Epithelial cell of proximal tubule (primary cell): Measurements from ENCODE around the gene BMPR1A. TPM values are rescaled to one million over a fixed set of nuclear protein-coding genes. Genes with fewer than 3 reads are reported as not detected.

Experiments used
- DNase-seq: peaks from one replicate; pipeline ENCODE4 v3.0.0-alpha.2; 2011; ENCODE audit warnings: low read depth
- H3K4me3 ChIP-seq: 2 replicates; pipeline ENCODE4 v1.5.1; 2011; ENCODE audit warnings: low read depth, mild to moderate bottlenecking, low read length
- total RNA-seq: library from RNA; depleted of rRNA; stranded (reverse); fragments of >200 nt; gene quantifications from 2 replicates; pipeline ENCODE4 v1.2.3, GENCODE V29; 2015
- TF ChIP-seq, protein P1 (sequence below): conservative IDR thresholded peaks from 2 replicates; pipeline ENCODE4 v1.5.1; 2012; ENCODE audit warnings: low read depth, mild to moderate bottlenecking, low read length

BMPR1A gene
- total RNA-seq, 1 donor from 2014 or later, result 15.5 TPM

DNA sequence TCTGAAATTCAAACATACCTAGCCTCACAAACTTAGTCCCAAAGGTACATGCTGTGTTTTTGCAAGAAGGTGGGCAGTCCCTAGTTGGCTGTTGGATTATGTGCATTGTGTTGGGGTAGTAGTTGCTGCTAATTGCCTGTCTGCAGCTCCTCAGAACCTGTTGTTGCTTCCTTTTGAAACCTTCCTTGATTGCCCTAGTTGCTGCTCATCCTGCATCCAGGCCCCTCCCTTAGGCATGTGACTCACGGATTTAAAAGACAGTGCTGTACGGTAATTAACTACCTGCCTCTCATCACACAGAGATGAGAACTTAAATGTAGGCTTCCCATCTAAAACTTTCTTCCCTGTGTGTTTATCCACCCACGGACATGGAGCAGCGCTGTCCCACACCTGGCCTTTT, 67.7 kb downstream of the BMPR1A start:
- DNase-seq, result no peak
- no peak overlapping the region for H3K4me3 ChIP-seq
- TF ChIP-seq, protein P1, sequence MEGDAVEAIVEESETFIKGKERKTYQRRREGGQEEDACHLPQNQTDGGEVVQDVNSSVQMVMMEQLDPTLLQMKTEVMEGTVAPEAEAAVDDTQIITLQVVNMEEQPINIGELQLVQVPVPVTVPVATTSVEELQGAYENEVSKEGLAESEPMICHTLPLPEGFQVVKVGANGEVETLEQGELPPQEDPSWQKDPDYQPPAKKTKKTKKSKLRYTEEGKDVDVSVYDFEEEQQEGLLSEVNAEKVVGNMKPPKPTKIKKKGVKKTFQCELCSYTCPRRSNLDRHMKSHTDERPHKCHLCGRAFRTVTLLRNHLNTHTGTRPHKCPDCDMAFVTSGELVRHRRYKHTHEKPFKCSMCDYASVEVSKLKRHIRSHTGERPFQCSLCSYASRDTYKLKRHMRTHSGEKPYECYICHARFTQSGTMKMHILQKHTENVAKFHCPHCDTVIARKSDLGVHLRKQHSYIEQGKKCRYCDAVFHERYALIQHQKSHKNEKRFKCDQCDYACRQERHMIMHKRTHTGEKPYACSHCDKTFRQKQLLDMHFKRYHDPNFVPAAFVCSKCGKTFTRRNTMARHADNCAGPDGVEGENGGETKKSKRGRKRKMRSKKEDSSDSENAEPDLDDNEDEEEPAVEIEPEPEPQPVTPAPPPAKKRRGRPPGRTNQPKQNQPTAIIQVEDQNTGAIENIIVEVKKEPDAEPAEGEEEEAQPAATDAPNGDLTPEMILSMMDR, result no peak

DNA sequence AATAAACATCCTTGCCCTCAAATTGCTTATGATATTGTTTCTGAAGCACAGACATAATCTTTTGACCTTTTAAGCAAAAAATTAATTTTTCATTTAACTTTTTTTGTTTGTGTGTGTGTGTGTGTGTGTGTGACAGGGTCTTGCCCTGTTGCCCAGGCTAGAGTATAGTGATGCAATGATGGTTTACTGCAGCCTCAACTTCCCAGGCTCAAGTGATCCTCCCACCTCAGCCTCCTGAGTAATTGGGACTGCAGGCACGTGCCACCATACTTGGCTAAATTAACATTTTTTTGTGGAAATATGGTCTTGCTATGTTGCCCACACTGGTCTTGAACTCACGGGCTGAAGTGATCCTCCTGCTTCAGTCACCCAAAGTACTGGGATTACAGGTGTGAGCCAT, 68.9 kb downstream of the BMPR1A start:
- H3K4me3 ChIP-seq, result no peak overlapping the region
- no peak for DNase-seq
- TF ChIP-seq, protein P1, result no peak

DNA sequence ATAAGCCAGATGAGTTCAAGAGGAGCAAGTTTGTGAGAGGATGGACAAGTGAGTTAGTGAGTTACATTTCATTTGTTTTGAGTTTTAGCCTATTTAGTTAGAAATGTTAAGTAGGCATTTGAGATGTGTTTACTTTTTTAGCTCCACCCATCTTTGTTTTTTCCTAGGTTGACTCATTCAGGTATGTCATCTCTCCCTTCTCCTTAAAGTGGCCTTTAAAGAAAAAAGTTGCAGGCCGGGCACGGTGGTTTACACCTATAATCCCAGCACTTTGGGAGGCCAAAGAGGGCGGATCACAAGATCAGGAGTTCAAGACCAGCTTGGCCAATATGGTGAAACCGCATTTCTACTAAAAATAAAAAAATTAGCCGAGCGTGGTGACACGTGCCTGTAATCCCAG, 71.2 kb downstream of the BMPR1A start:
- H3K4me3 ChIP-seq, result no peak overlapping the region
- TF ChIP-seq, protein P1, result no peak
- DNase-seq, result no peak

DNA sequence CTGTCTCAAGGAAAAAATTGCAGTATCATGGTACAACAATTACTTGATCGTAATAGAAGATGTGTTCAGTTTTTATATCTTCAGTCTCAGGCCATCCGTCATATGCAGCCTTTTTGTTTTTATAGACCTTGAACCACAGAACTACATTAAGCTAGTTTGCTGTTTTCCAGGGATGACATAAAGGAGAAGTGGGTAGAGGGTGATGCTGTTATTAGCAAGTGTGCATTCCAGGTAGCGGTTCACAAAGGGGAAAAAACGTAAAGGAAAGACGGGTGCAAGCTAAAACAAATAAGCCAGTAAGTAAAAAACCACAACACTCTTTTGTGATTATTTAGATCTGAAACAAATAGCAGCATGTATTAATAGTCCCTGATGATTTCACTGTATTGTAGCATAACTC, 71.7 kb downstream of the BMPR1A start:
- TF ChIP-seq, protein P1, result no peak
- DNase-seq, result no peak
- no peak overlapping the region for H3K4me3 ChIP-seq

DNA sequence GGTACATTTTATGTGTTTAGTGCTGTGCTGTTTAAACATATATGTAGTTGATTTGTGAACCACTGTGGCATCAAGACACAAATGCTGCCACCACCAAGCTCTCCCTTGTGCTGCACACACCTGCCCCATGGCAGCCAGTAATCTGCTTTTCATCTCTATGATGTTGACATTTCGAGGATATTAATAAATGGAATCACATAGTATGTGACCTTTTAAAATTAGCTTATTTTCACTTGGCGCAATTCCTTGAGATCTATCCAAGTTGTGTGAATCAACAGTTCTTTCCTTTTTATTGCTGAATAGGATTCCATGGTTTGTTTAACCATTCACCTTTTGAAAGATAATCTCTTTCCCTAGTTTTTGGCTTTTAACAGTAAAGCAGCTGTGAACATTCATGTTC, 73.1 kb downstream of the BMPR1A start:
- H3K4me3 ChIP-seq, result no peak overlapping the region
- TF ChIP-seq, protein P1, result no peak
- DNase-seq, result no peak

DNA sequence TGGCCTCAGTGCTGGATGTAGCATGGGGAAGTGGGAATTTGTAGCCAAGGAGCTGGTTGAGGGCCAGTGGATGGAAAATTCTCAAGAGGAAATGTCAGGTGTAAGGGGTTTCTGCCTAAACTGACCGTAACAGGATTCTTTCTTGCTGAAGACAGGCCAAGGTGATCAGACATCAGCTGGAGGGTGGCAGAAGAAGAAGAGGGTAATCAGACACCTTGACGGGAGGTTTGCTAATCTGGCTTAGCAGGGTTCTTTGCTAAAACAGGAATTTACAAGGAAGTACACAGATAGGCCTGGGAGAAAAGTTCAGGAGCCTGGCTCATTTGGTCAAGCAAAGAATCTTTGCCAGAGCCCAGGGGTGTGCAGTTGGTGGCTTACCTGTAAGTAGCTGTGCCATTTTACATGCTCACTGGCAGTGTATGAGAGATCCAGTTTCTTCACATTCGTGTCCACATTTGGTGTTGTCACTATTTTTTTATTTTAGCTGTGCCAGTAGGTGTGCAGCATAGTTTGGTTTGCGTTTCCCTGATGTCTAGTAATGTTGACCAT, 73.7 kb downstream of the BMPR1A start:
- no peak for DNase-seq
- no peak overlapping the region for H3K4me3 ChIP-seq
- TF ChIP-seq, protein P1, result no peak

DNA sequence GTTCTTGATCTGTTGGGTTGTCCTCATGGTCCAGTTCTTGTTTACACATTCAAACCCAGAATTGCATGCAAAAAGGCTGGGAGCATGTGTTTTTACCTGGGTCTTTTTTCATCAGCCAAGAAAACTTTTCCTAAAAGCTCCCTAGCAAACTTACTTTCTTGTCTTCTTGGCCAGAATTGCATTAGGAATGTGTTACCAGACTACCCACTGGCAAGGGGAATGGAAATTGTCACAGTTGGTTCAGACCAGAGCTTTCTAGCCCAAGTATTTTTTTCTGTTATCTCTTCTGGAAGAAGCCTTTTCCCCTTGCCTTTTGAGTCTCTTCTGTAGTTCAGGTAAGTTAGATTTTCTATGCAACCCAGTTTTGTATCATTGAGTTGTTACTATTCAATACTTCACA, 77.5 kb downstream of the BMPR1A start:
- TF ChIP-seq, protein P1, result no peak
- no peak for DNase-seq
- H3K4me3 ChIP-seq, result no peak overlapping the region
